HL-60 (cell line): ENCODE measurements around the gene CA4.

ENCODE experiments used
- DNase-seq, 2 experiments: peaks; one replicate each; pipeline ENCODE4 v3.0.0-alpha.2; 2010 to 2020; ENCODE audit warnings: low read depth in 1 of 2, low spot score in 1 of 2
- H3K27ac ChIP-seq: fragments of 250-450 bp; sonication (Bioruptor Pico); replicated peaks from 2 replicates; pipeline ENCODE4 v1.5.1; 2020; ENCODE audit warnings: mild to moderate bottlenecking, moderate library complexity
- H3K27me3 ChIP-seq: fragments of 250-450 bp; sonication (Bioruptor Pico); 2 replicates; pipeline ENCODE4 v1.5.1; 2021; ENCODE audit warnings: mild to moderate bottlenecking, moderate library complexity; ENCODE audit not compliant: insufficient read depth, poor library complexity, severe bottlenecking
- H3K4me3 ChIP-seq: replicated peaks from 2 replicates; pipeline ENCODE4 v1.5.1; 2011; ENCODE audit warnings: mild to moderate bottlenecking, control low read depth, low read length; ENCODE audit not compliant: insufficient read depth
- GABPA ChIP-seq: IDR thresholded peaks from 2 replicates; pipeline ENCODE4 v1.6.1; 2012; ENCODE audit warnings: low read depth
- POLR2AphosphoS5 ChIP-seq: IDR thresholded peaks from 2 replicates; pipeline ENCODE4 v1.6.1; 2012; ENCODE audit warnings: low read depth
- SPI1 ChIP-seq: IDR thresholded peaks from 2 replicates; pipeline ENCODE4 v1.6.1; 2012; ENCODE audit warnings: low read depth, mild to moderate bottlenecking, borderline replicate concordance
- TF ChIP-seq, protein P1 (sequence below): IDR thresholded peaks from one replicate; pipeline ENCODE4 v1.5.1; 2011; ENCODE audit warnings: low read length, control low read depth, inconsistent platforms; ENCODE audit not compliant: insufficient read depth
- TF ChIP-seq, protein P2 (sequence below): IDR thresholded peaks from 2 replicates; pipeline ENCODE4 v1.6.1; 2012; ENCODE audit warnings: low read depth; ENCODE audit not compliant: insufficient replicate concordance

The CA4 gene

DNA sequence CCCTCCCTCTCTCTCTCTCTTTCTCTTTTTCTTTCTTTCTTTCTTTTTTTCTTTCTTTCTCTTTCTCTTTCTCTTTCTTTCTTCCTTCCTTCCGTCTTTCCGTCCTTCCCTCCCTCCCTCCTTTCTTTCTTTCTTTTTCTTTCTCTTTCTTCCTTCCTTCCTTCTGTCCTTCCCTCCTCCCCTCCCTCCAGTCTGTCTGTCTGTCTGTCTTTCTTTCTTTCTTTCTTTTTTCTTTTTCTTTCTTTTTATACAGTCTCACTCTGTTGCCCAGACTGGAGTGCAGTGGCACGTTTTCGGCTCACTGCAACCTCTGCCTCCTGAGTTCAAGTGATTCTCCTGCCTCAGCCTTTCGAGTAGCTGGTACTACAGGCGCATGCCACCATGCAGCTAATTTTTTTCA lies 14.4 kb downstream of the CA4 start:
- DNase-seq: no peak
- Histone ChIP-seq H3K4me3 (no peak overlapping the region), H3K27ac (no peak overlapping the region), H3K27me3 (no peaks in the 10 kb centered on the region)
- TF ChIP-seq, protein P1, sequence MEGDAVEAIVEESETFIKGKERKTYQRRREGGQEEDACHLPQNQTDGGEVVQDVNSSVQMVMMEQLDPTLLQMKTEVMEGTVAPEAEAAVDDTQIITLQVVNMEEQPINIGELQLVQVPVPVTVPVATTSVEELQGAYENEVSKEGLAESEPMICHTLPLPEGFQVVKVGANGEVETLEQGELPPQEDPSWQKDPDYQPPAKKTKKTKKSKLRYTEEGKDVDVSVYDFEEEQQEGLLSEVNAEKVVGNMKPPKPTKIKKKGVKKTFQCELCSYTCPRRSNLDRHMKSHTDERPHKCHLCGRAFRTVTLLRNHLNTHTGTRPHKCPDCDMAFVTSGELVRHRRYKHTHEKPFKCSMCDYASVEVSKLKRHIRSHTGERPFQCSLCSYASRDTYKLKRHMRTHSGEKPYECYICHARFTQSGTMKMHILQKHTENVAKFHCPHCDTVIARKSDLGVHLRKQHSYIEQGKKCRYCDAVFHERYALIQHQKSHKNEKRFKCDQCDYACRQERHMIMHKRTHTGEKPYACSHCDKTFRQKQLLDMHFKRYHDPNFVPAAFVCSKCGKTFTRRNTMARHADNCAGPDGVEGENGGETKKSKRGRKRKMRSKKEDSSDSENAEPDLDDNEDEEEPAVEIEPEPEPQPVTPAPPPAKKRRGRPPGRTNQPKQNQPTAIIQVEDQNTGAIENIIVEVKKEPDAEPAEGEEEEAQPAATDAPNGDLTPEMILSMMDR: no peak
- TF ChIP-seq SPI1 (no peak), GABPA (no peak), POLR2AphosphoS5 (no peak)
- TF ChIP-seq, protein P2, sequence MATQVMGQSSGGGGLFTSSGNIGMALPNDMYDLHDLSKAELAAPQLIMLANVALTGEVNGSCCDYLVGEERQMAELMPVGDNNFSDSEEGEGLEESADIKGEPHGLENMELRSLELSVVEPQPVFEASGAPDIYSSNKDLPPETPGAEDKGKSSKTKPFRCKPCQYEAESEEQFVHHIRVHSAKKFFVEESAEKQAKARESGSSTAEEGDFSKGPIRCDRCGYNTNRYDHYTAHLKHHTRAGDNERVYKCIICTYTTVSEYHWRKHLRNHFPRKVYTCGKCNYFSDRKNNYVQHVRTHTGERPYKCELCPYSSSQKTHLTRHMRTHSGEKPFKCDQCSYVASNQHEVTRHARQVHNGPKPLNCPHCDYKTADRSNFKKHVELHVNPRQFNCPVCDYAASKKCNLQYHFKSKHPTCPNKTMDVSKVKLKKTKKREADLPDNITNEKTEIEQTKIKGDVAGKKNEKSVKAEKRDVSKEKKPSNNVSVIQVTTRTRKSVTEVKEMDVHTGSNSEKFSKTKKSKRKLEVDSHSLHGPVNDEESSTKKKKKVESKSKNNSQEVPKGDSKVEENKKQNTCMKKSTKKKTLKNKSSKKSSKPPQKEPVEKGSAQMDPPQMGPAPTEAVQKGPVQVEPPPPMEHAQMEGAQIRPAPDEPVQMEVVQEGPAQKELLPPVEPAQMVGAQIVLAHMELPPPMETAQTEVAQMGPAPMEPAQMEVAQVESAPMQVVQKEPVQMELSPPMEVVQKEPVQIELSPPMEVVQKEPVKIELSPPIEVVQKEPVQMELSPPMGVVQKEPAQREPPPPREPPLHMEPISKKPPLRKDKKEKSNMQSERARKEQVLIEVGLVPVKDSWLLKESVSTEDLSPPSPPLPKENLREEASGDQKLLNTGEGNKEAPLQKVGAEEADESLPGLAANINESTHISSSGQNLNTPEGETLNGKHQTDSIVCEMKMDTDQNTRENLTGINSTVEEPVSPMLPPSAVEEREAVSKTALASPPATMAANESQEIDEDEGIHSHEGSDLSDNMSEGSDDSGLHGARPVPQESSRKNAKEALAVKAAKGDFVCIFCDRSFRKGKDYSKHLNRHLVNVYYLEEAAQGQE: no peak

DNA sequence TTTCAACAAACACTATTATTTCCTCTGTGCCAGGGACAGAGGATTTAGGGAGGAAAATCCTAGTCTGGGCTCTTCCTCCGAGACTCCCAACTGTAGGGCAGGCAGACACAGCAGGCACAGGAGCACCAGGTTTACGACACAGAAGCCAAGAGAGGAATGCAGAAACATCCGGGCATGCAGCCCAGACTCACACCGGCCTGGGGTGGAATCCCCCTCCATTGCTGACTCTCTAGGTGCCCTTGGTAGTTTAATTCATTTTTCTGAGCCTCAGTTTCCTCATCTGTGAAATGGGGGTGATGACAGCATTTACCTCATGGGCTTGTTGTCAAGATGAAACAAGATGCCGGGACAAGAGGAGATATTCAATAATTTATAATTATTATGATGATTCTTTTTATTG lies 14.9 kb downstream of the CA4 start:
- Histone ChIP-seq H3K4me3 (no peak overlapping the region), H3K27ac (no peak overlapping the region), H3K27me3 (no peaks in the 10 kb centered on the region)
- DNase-seq: no peak
- TF ChIP-seq SPI1 (no peak), POLR2AphosphoS5 (no peak), GABPA (no peak)
- TF ChIP-seq, protein P2: no peak
- TF ChIP-seq, protein P1: no peak

DNA sequence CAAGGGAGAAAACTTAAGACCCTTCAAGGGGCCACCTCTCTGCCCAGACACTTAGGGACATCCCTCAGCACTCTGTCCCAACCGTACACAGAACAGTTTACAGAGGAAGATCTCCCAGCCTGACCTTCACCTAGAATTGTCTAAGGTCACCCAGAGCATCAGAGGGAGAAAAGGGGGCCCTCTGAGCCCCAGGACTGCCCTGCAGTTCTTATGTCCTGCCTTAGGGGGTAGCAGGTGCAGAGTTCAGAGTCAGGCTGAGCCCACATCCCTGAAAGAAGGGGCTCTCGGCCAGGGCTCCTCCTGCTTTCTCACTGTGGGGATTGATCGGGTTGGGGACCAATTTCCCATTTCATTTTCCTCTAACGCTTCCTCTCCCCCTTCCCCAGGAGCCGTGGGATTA lies 15.4 kb downstream of the CA4 start:
- TF ChIP-seq GABPA (no peak), SPI1 (no peak), POLR2AphosphoS5 (no peak)
- TF ChIP-seq, protein P1: no peak
- TF ChIP-seq, protein P2: no peak
- DNase-seq: no peak
- Histone ChIP-seq H3K27me3 (no peaks in the 10 kb centered on the region), H3K27ac (no peak overlapping the region), H3K4me3 (no peak overlapping the region)
